ENCODE results near the gene DHRS13.

The DHRS13 gene

GRCh38 chr17:28858801-28859355 lies 44.0 kb downstream of the DHRS13 start:
- DNase-seq (ENCODE audit: low spot score): no peak

DNA sequence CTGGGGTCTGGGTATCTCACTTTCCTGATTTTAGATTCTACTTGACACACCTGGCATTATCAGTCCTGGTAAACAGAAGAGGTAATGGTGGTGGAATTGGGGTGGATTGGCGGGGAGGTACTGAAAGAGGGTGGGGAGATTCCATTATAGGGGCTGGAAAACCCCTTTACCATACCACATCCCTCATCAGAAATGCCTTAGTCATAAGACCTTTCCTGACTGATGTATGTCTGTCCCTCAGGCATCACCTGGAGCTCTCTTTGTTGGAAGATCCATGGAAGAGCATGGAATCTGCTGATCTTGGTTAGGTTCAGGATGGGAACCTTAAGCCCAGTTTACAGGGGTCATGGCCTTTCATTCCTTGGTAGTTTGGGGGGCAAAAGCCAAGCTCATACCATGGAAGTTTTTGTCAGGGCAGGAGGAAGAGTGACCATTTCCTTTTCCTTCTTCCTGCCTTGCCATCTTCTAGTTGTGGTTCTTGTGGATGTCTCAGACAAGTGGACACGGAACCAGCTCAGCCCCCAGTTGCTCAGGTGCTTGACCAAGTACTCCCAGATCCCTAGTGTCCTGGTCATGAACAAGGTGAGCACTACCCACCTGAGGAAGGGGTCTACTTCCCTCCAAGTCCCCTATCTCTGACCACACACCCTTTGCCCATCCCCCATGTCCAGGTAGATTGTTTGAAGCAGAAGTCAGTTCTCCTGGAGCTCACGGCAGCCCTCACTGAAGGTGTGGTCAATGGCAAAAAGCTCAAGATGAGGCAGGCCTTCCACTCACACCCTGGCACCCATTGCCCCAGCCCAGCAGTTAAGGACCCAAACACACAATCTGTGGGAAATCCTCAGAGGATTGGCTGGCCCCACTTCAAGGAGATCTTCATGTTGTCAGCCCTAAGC lies 44.7 kb downstream of the DHRS13 start:
- no peak for DNase-seq (ENCODE audit: low spot score)

- DNase-seq (ENCODE audit: low spot score): no peak
These were observed 46.8 kb downstream of the DHRS13 start for GRCh38 chr17:28856028-28856574.

DNA sequence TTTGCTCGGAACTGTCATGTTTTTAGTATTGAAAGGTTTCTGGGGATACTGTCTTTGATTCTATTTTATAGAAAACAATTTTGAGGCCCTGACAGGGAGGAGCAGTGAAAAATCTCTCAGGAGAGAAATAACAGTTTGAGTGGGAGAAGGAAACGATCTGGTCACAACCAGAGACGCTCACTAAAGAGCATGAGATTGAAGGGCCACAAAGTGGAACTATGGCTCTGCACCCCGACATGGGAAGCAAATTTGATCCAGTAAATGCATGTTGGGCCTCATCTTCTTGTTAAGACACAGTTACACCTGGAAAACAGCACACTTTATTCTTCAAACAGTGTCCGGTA lies 47.6 kb downstream of the DHRS13 start:
- DNase-seq (ENCODE audit: low spot score): no peak

DNA sequence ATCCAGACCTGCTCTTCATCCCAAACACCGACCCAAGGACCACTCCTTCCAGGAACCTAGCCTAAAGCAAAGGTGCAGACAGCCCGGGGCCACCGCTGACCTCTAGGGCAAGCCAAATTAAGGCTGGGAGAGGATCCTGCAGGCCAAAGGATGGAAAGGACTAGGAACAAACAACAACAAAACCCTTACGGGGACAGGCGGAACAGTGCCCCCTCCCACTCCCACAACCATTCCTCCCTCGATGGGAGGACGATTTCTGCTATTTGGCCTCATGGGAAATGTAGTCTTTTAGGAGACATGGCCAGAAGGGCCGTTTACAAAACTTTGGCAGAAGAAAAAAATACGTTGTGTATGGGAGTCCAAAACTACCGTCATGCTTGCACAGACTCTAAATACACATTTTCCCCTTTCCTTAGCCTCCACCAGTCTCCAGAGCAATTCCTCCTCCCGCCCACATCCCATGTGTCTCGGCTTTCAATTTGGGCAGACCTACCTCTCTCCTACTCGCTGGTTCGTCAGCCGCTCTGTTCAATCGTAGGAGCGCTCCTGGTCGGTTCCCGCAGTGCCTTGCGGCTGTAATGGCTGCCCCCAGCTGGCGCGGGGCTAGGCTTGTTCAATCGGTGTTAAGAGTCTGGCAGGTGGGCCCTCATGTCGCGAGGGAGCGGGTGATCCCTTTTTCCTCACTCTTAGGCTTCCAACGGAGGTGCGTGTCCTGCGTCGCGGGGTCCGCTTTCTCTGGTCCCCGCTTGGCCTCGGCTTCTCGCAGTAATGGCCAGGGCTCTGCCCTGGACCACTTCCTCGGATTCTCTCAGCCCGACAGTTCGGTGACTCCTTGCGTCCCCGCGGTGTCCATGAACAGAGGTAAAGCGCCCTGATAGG lies 48.2 kb downstream of the DHRS13 start, which contains the start of gene ERAL1:
Gene ERAL1, plus strand, starts transcription at position 560 of the 879 bp plus-strand sequence. Its CDS starts 19 bp downstream, at position 579.
- peak; percentile 91 for DNase-seq (ENCODE audit: low spot score)

DNA sequence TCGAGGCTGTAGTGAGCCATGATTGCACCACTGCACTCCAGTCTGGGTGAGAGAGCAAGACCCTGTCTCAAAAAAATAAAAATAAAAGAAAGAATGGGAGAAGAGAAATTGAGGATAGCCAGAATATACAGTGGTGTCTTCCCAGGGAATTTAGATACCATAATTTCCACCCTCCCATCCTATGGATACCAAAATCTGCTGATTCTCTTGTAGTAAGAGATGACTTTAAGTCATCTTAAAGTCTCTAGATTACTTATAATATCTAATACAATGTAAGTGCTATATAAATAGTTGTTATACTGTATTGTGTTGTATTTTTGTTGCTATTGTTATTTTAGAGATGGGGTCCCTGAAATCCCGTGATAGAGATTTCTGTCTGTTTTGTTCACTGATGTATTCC lies 49.6 kb downstream of the DHRS13 start:
- no peak for DNase-seq (ENCODE audit: low spot score)

- no peak for DNase-seq (ENCODE audit: low spot score)
These were observed 53.6 kb downstream of the DHRS13 start for GRCh38 chr17:28849281-28849680.

DNA sequence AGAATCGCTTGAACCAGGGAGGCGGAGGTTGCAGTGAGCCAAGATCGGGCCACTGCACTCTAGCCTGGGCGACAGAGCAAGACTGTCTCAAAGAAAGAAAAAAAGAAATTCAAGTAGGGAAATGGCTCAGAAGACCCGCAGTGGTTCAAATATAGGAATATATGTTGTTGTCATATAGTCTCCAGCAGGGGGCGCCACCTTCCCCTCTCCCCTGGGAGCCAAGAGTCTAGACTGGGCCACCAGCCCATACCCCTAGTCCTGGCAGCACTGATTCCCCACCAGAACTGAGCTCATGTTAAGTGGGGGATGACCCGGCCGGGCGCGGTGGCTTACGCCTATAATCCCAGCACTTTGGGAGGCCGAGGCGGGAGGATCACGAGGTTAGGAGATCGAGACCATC lies 54.2 kb downstream of the DHRS13 start:
- peak; percentile 23 for DNase-seq (ENCODE audit: low spot score)
